Common myeloid progenitor, CD34-positive (primary cell): Measurements from ENCODE around the gene CDK14.

ENCODE experiments used
- CTCF ChIA-PET: fragments of 350-600 bp; sonication (Branson Sonifier 250); formaldehyde crosslinking; loops from one replicate; lab custom pipeline; 2021; ENCODE audit warnings: antibody characterized with exemption; lab: Charles Lee
- POLR2A ChIA-PET: fragments of 350-600 bp; sonication (Branson Sonifier 250); formaldehyde crosslinking; loops from one replicate; lab custom pipeline; 2021; ENCODE audit warnings: antibody characterized with exemption; lab: Charles Lee
- DNase-seq, 3 donors: peaks; one replicate each; pipeline versions ENCODE4 v3.0.0 to v3.0.0-alpha.2; 2013
- H3K27ac ChIP-seq, 2 experiments: 1 replicate in 1 of 2; 2 replicates in 1 of 2; pipeline ENCODE4 v1.7.0; 2013; ENCODE audit warnings: inconsistent platforms in 2 of 2, low read length in 2 of 2, mild to moderate bottlenecking in 2 of 2, low read depth in 1 of 2, moderate library complexity in 1 of 2; ENCODE audit not compliant: severe bottlenecking in 2 of 2, insufficient read depth in 1 of 2, poor library complexity in 1 of 2
- H3K27me3 ChIP-seq, 5 experiments: replicated peaks in 2 of 5; 1 replicate in 3 of 5; 2 replicates in 2 of 5; pipeline versions ENCODE4 v1.6.1 to v1.7.0; 2013; ENCODE audit warnings: low read length in 4 of 5, mild to moderate bottlenecking in 2 of 5, moderate library complexity in 2 of 5, inconsistent platforms in 1 of 5; ENCODE audit not compliant: insufficient read depth in 5 of 5, control insufficient read depth in 4 of 5
- H3K36me3 ChIP-seq, 4 experiments: 1 replicate in 2 of 4; 2 replicates in 2 of 4; pipeline versions ENCODE4 v1.6.1 to v1.7.0; 2013; ENCODE audit warnings: low read length in 3 of 4, control low read depth in 1 of 4, mild to moderate bottlenecking in 1 of 4; ENCODE audit not compliant: control insufficient read depth in 4 of 4, insufficient read depth in 4 of 4
- H3K4me1 ChIP-seq, 4 experiments: 1 replicate in 3 of 4; 2 replicates in 1 of 4; pipeline versions ENCODE4 v1.6.1 to v1.7.1; 2013; ENCODE audit warnings: low read length in 3 of 4, mild to moderate bottlenecking in 3 of 4, control low read depth in 1 of 4, inconsistent platforms in 1 of 4, moderate library complexity in 1 of 4; ENCODE audit not compliant: control insufficient read depth in 4 of 4, insufficient read depth in 4 of 4; ENCODE audit errors: control extremely low read depth in 1 of 4
- H3K4me3 ChIP-seq, 7 experiments: 1 replicate in 4 of 7; 2 replicates in 3 of 7; pipeline versions ENCODE4 v1.5.1 to v1.7.0; 2013; ENCODE audit warnings: mild to moderate bottlenecking in 7 of 7, low read length in 6 of 7, moderate library complexity in 6 of 7, inconsistent platforms in 2 of 7, low read depth in 2 of 7, control low read depth in 1 of 7; ENCODE audit not compliant: insufficient read depth in 4 of 7, control insufficient read depth in 1 of 7; ENCODE audit errors: extremely low read depth in 1 of 7
- H3K9me3 ChIP-seq, 5 experiments: 1 replicate in 4 of 5; 2 replicates in 1 of 5; pipeline versions ENCODE4 v1.6.1 to v1.7.1; 2013; ENCODE audit warnings: low read length in 4 of 5, mild to moderate bottlenecking in 2 of 5, inconsistent platforms in 1 of 5, low read depth in 1 of 5, moderate library complexity in 1 of 5; ENCODE audit not compliant: control insufficient read depth in 4 of 5, insufficient read depth in 2 of 5; ENCODE audit errors: control extremely low read depth in 1 of 5
- WGBS: methylation state at CpG from one replicate; pipeline ENCODE4 v1.1.5; 2013; ENCODE audit not compliant: insufficient coverage; 5-methylcytosine and 5-hydroxymethylcytosine counted together

The CDK14 gene

GRCh38 chr7:91089382-91089963 lies 493.4 kb downstream of the CDK14 start:
- peak; percentile 34 to 63 (median 59) for DNase-seq
- H3K4me3 ChIP-seq = peak overlapping the region in 3 of 7 experiments; percentile 30 to 66 (median 32)
- 20% methylated on average over 1 of the region's 5 CpGs for WGBS

GRCh38 chr7:91090684-91091083 lies 494.6 kb downstream of the CDK14 start:
- Histone ChIP-seq H3K4me3 (no peak overlapping the region), H3K9me3 (no peaks in the 10 kb centered on the region), H3K27me3 (no peaks in the 10 kb centered on the region), H3K4me1 (peaks cover 0 to 3% (median 0%) of the 10 kb centered on the region in 4 experiments), H3K27ac (no peak overlapping the region), H3K36me3 (no peaks in the 10 kb centered on the region)
- DNase-seq = no peak
- WGBS = 100% methylated on average over 3 of the region's 7 CpGs
- ChIA-PET CTCF (interaction anchor here (0.6 to 2.0 kb wide), 7 partner anchors 10 to 543 kb away, joined by 3 to 8 read pairs (median 4); no protein-coding TSS in a partner anchor), POLR2A (no interaction called here)

More at GRCh38 chr7:91089382-91089963, 493.4 kb downstream of the CDK14 start:
- no peak overlapping the region for H3K27ac ChIP-seq
- H3K27me3 ChIP-seq = no peaks in the 10 kb centered on the region
- ChIA-PET CTCF (interaction anchor here (0.6 to 2.0 kb wide), 8 partner anchors 11 to 694 kb away, joined by 3 to 8 read pairs (median 4); no protein-coding TSS in a partner anchor), POLR2A (no interaction called here)
- H3K36me3 ChIP-seq = peaks cover 0 to 5% (median 0%) of the 10 kb centered on the region in 4 experiments
- H3K4me1 ChIP-seq = peaks cover 0 to 3% (median 0%) of the 10 kb centered on the region in 4 experiments
- no peaks in the 10 kb centered on the region for H3K9me3 ChIP-seq

GRCh38 chr7:91091631-91092030 lies 495.5 kb downstream of the CDK14 start:
- no peaks in the 10 kb centered on the region for H3K27me3 ChIP-seq
- H3K9me3 ChIP-seq = no peaks in the 10 kb centered on the region
- H3K4me1 ChIP-seq = peaks cover 0 to 3% (median 0%) of the 10 kb centered on the region in 4 experiments
- POLR2A ChIA-PET = no interaction called here
- no peaks in the 10 kb centered on the region for H3K36me3 ChIP-seq
- no peak for DNase-seq
- CTCF ChIA-PET = interaction anchor here (1.0 kb wide), 1 partner anchor 11 kb away, joined by 3 read pairs; no protein-coding TSS in a partner anchor
- H3K27ac ChIP-seq = no peak overlapping the region
- H3K4me3 ChIP-seq = no peak overlapping the region
- WGBS = no CpG with 5 or more reads among the region's 4 CpGs

- Histone ChIP-seq H3K4me3 (no peak overlapping the region), H3K9me3 (no peaks in the 10 kb centered on the region), H3K27me3 (no peaks in the 10 kb centered on the region), H3K36me3 (no peaks in the 10 kb centered on the region), H3K4me1 (peaks cover 0 to 3% (median 0%) of the 10 kb centered on the region in 4 experiments), H3K27ac (no peak overlapping the region)
- CTCF ChIA-PET = no interaction called here
- 100% methylated on average over 3 of the region's 3 CpGs for WGBS
- no peak for DNase-seq
- POLR2A ChIA-PET = no interaction called here
Measured at GRCh38 chr7:91093181-91093580, 497.1 kb downstream of the CDK14 start.

GRCh38 chr7:91098566-91098965 lies 502.4 kb downstream of the CDK14 start:
- no peak overlapping the region for H3K4me3 ChIP-seq
- ChIA-PET POLR2A (no interaction called here), CTCF (no interaction called here)
- H3K36me3 ChIP-seq = no peaks in the 10 kb centered on the region
- no peaks in the 10 kb centered on the region for H3K27me3 ChIP-seq
- no peak overlapping the region for H3K27ac ChIP-seq
- H3K4me1 ChIP-seq = no peaks in the 10 kb centered on the region
- no peaks in the 10 kb centered on the region for H3K9me3 ChIP-seq
- WGBS = 100% methylated on average over 1 of the region's 1 CpG
- no peak for DNase-seq

- CTCF ChIA-PET = no interaction called here
- Histone ChIP-seq H3K4me3 (no peak overlapping the region), H3K36me3 (no peaks in the 10 kb centered on the region), H3K27me3 (no peaks in the 10 kb centered on the region), H3K9me3 (no peaks in the 10 kb centered on the region), H3K4me1 (no peaks in the 10 kb centered on the region), H3K27ac (no peak overlapping the region)
- POLR2A ChIA-PET = no interaction called here
- no peak for DNase-seq
- WGBS = no CpG with 5 or more reads among the region's 1 CpG
Measured at GRCh38 chr7:91103363-91103762, 507.2 kb downstream of the CDK14 start.

- no peaks in the 10 kb centered on the region for H3K4me1 ChIP-seq
- POLR2A ChIA-PET = no interaction called here
- no peak for DNase-seq
- 93% methylated on average over 3 of the region's 3 CpGs for WGBS
- no peaks in the 10 kb centered on the region for H3K36me3 ChIP-seq
- no peaks in the 10 kb centered on the region for H3K27me3 ChIP-seq
- no peak overlapping the region for H3K27ac ChIP-seq
- H3K9me3 ChIP-seq = no peaks in the 10 kb centered on the region
- CTCF ChIA-PET = interaction anchor here (1.0 kb wide), 1 partner anchor 24 kb away, joined by 3 read pairs; no protein-coding TSS in a partner anchor
- H3K4me3 ChIP-seq = no peak overlapping the region
Measured at GRCh38 chr7:91107460-91107859, 511.3 kb downstream of the CDK14 start.
